Measurements from ENCODE around the gene PDLIM7.

The PDLIM7 gene

GRCh38 chr5:177504086-177505056 is 7.0 kb upstream of the PDLIM7 start:
- DNase-seq = no peak

GRCh38 chr5:177503351-177504085 is 6.1 kb upstream of the PDLIM7 start:
- no peak for DNase-seq

GRCh38 chr5:177502886-177503285 is 5.5 kb upstream of the PDLIM7 start:
- DNase-seq = no peak

GRCh38 chr5:177501874-177502678 is 4.7 kb upstream of the PDLIM7 start:
- no peak for DNase-seq

- peak; percentile 77 for DNase-seq
Measured at GRCh38 chr5:177500685-177501522, 3.5 kb upstream of the PDLIM7 start.

- no peak for DNase-seq
Measured at GRCh38 chr5:177499842-177500241, 2.4 kb upstream of the PDLIM7 start.

- DNase-seq = no peak
Measured at GRCh38 chr5:177498013-177498787, 796 bp upstream of the PDLIM7 start.

GRCh38 chr5:177496727-177497291 is 595 bp downstream of the PDLIM7 start:
- DNase-seq = peak; percentile 53

- DNase-seq = peak; percentile 51
Measured at GRCh38 chr5:177496070-177496726, 1.2 kb downstream of the PDLIM7 start.

GRCh38 chr5:177495243-177496060 is 2.0 kb downstream of the PDLIM7 start:
- DNase-seq = peak; percentile 51

GRCh38 chr5:177494346-177495195 is 2.8 kb downstream of the PDLIM7 start:
- DNase-seq = peak; percentile 76

- DNase-seq = no peak
Measured at GRCh38 chr5:177493795-177494345, 3.5 kb downstream of the PDLIM7 start.

GRCh38 chr5:177492841-177493240 is 4.6 kb downstream of the PDLIM7 start:
- DNase-seq = no peak

GRCh38 chr5:177491983-177492746 is 5.2 kb downstream of the PDLIM7 start:
- no peak for DNase-seq

GRCh38 chr5:177491429-177491945 is 5.9 kb downstream of the PDLIM7 start:
- peak; percentile 33 for DNase-seq

GRCh38 chr5:177490992-177491391 is 6.4 kb downstream of the PDLIM7 start:
- DNase-seq = no peak

Measured in T1000 (cell line).